ENCODE data around the gene CDKN1C. TPM values are rescaled to one million over a fixed set of nuclear protein-coding genes. Genes with fewer than 3 reads are reported as not detected.

Gene CDKN1C
- total RNA-seq, 4 donors from 2014 or later: 4.1 to 54.6 (median 20.8) TPM

- Histone ChIP-seq H3K4me3 (no peak overlapping the region), H3K4me1 (peaks cover 0 to 12% (median 10%) of the 10 kb centered on the region in 3 donors), H3K36me3 (no peaks in the 10 kb centered on the region), H3K27me3 (peaks cover 0 to 42% (median 3%) of the 10 kb centered on the region in 4 donors), H3K9me3 (no peaks in the 10 kb centered on the region), H3K27ac (no peak overlapping the region)
- 60% methylated on average over 1 of the region's 16 CpGs; no CpG with 5 or more reads in 1 of the 2 donors for WGBS, 2 donors
- no peak for TF ChIP-seq POLR2A (IDR thresholded peaks at IDR 0.05)
- TF ChIP-seq CTCF (IDR thresholded peaks at IDR 0.05): no peak
- intact Hi-C loops (cut with DNase I): no loop called here
- no peak for DNase-seq
These were observed 26.4 kb downstream of the CDKN1C start for GRCh38 chr11:2858995-2859698.

GRCh38 chr11:2857918-2858317, 27.7 kb downstream of the CDKN1C start:
- intact Hi-C loops (cut with DNase I): no loop called here
- Histone ChIP-seq H3K4me3 (no peak overlapping the region), H3K27ac (no peak overlapping the region), H3K4me1 (peaks cover 0 to 9% (median 8%) of the 10 kb centered on the region in 3 donors), H3K9me3 (no peaks in the 10 kb centered on the region), H3K36me3 (no peaks in the 10 kb centered on the region), H3K27me3 (peaks cover 0 to 30% (median 0%) of the 10 kb centered on the region in 4 donors)
- WGBS, 2 donors: no CpG with 5 or more reads among the region's 18 CpGs
- TF ChIP-seq POLR2A (IDR thresholded peaks at IDR 0.05) (no peak), CTCF (IDR thresholded peaks at IDR 0.05) (no peak)
- DNase-seq: no peak

- Histone ChIP-seq H3K4me1 (peaks cover 0 to 2% (median 2%) of the 10 kb centered on the region in 3 donors), H3K9me3 (no peaks in the 10 kb centered on the region), H3K36me3 (no peaks in the 10 kb centered on the region), H3K27ac (no peak overlapping the region), H3K4me3 (no peak overlapping the region), H3K27me3 (peaks cover 0 to 23% (median 0%) of the 10 kb centered on the region in 4 donors)
- 58 to 80% methylated on average over 1 to 2 of the region's 11 CpGs for WGBS, 2 donors
- intact Hi-C loops (cut with DNase I): no loop called here
- DNase-seq: no peak
- no peak for TF ChIP-seq POLR2A (IDR thresholded peaks at IDR 0.05)
- no peak for TF ChIP-seq CTCF (IDR thresholded peaks at IDR 0.05)
These were observed 28.3 kb downstream of the CDKN1C start for GRCh38 chr11:2857276-2857675.

GRCh38 chr11:2855162-2855561, 30.4 kb downstream of the CDKN1C start:
- intact Hi-C loops (cut with DNase I): no loop called here
- TF ChIP-seq CTCF (IDR thresholded peaks at IDR 0.05) (no peak), POLR2A (IDR thresholded peaks at IDR 0.05) (no peak)
- WGBS, 2 donors: 67 to 82% methylated on average over 1 to 7 of the region's 8 CpGs
- Histone ChIP-seq H3K27me3 (peaks cover 0 to 8% (median 0%) of the 10 kb centered on the region in 4 donors), H3K4me3 (no peak overlapping the region), H3K4me1 (no peaks in the 10 kb centered on the region), H3K36me3 (no peaks in the 10 kb centered on the region), H3K27ac (no peak overlapping the region), H3K9me3 (no peaks in the 10 kb centered on the region)
- no peak for DNase-seq

GRCh38 chr11:2853997-2854560, 31.5 kb downstream of the CDKN1C start:
- Histone ChIP-seq H3K9me3 (no peaks in the 10 kb centered on the region), H3K4me3 (no peak overlapping the region), H3K4me1 (no peaks in the 10 kb centered on the region), H3K27me3 (peaks cover 0 to 11% (median 0%) of the 10 kb centered on the region in 4 donors), H3K36me3 (no peaks in the 10 kb centered on the region), H3K27ac (no peak overlapping the region)
- WGBS, 2 donors: 97 to 98% methylated on average over 6 to 7 of the region's 7 CpGs
- no peak for TF ChIP-seq POLR2A (IDR thresholded peaks at IDR 0.05)
- TF ChIP-seq CTCF (IDR thresholded peaks at IDR 0.05): no peak
- no peak for DNase-seq
- intact Hi-C loops (cut with DNase I): no loop called here
